ENCODE measurements around the gene KIF20B.
A peak's percentile ranks its signal among the peaks of the same experiment; 100 is the strongest.

Gene KIF20B, protein sequence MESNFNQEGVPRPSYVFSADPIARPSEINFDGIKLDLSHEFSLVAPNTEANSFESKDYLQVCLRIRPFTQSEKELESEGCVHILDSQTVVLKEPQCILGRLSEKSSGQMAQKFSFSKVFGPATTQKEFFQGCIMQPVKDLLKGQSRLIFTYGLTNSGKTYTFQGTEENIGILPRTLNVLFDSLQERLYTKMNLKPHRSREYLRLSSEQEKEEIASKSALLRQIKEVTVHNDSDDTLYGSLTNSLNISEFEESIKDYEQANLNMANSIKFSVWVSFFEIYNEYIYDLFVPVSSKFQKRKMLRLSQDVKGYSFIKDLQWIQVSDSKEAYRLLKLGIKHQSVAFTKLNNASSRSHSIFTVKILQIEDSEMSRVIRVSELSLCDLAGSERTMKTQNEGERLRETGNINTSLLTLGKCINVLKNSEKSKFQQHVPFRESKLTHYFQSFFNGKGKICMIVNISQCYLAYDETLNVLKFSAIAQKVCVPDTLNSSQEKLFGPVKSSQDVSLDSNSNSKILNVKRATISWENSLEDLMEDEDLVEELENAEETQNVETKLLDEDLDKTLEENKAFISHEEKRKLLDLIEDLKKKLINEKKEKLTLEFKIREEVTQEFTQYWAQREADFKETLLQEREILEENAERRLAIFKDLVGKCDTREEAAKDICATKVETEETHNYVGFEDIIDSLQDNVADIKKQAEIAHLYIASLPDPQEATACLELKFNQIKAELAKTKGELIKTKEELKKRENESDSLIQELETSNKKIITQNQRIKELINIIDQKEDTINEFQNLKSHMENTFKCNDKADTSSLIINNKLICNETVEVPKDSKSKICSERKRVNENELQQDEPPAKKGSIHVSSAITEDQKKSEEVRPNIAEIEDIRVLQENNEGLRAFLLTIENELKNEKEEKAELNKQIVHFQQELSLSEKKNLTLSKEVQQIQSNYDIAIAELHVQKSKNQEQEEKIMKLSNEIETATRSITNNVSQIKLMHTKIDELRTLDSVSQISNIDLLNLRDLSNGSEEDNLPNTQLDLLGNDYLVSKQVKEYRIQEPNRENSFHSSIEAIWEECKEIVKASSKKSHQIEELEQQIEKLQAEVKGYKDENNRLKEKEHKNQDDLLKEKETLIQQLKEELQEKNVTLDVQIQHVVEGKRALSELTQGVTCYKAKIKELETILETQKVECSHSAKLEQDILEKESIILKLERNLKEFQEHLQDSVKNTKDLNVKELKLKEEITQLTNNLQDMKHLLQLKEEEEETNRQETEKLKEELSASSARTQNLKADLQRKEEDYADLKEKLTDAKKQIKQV (N-terminal part only)

DNA sequence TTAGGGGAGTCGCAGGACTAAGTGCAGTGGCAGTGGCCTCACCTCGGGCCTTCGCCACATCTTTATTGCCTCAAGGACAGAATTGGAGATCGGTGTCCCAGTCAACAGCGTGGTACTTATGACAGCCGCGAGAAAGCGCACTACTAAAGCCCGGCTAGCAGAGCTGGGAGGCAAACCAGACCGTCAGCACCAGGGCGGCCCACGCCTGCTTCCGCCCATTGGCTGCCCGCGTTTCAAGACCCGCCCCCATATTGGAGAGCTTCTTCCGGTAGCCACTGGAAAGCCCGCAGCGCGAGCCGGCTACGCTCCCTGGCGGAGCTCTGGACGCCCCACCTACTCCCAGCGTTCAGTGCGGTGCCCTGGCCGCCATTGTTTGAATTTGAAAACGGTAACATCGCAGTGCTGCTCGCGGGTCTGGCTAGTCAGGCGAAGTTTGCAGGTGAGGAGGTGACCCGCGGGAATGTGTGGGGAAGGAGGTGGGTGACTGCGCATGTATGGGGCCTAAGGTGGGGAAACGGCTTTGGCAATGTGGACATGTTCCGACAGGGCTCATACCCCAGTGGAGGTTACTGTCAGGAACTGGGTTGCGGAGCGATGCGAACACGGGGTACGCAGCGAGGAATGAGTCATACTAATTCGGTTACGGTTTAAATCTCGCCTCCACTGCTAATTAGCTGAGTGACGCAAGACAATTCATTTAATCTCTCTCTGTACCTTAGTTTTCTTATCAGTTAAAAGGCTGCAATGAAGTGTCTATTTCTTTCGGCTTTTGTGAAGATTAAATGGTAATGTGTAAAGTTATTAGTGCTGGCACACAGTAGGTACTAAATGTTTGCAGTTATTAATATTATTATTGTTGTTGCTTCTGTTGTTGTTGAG lies at the start of gene KIF20B:
KIF20B (plus strand) TSS at position 349 of the 879 bp plus-strand sequence. CDS start 3,705 bp downstream, outside the sequence.
- peak; percentile 84 for DNase-seq (ENCODE audit: low read depth)

DNA sequence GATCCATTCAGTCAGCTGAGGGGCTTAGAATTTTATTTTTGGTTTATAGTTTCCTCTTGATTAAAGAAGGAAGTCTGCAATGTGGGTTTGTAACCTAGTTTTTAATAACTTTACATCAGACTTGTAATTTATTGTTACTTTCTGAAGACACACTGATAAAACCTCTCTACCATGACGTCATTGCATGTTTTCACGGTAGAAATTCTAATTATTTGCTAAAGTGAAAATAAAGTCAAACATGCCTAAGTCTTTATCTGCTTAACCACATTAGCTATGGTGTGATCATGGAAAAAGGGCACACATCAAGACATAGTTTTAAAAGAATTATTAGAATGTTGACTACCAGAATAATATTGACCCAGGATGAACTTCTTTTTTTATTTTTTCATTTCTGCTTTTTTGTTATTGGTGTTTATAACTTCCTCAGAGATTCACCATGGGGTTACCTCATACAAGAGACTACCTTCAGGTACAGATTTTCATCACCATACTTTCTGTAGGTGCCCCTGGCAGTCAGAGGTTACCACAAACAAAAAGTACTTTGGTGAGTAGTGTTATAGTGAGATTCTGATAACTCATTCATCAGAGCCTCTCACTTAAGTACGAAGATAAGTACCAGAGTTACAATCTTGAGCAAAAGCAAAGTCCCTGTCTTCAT lies 49.3 kb upstream of the KIF20B start:
- DNase-seq (ENCODE audit: low read depth): no peak

DNA sequence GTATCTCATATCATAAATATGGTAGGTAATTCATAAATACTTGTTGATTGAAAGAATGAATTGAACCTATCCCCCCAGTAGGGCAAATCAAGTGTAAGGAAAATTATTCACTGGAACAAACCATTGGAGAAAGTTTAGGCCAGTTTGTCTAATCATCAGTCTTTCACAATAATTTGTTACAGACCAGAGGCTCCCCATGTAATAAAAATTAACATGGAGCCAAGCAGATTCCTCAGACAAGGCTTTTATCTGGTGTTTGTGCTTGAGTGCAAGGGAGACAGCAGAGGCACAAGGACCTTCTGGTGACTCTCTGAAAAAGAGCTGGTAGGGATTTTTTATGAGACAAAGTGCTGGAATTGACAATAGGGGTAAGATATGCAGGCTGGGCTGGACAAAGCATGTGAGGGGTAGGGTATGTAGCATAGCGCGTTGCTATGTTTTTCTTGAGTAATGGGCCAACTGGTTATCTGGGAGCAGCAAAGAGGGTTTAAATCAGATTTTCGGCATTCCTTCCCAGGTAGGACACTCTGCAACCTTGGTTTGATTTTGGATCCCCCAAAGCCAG lies 48.5 kb upstream of the KIF20B start:
- no peak for DNase-seq (ENCODE audit: low read depth)

DNA sequence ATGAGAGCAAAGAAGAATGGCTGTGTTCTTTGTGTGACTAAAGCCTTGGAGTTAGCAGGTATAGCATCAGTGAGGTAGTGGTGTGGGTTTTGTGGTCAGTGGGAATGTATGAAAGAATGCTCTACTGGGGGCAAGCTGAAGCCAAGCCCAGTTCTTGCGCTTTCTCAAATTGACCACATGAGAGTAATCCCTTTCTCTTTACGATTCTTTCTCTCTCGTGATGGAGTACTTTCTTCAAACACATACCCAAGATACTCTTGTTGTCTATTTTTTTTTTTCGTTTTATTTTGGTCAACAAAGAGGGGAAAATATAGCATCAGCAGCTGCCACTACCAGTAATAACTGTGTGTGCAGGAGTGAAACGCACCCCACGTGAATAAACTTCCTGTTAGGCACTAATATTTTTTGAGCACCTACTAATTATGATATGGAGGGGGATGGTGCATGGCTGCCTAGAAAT lies 48.0 kb upstream of the KIF20B start:
- DNase-seq (ENCODE audit: low read depth): no peak

DNA sequence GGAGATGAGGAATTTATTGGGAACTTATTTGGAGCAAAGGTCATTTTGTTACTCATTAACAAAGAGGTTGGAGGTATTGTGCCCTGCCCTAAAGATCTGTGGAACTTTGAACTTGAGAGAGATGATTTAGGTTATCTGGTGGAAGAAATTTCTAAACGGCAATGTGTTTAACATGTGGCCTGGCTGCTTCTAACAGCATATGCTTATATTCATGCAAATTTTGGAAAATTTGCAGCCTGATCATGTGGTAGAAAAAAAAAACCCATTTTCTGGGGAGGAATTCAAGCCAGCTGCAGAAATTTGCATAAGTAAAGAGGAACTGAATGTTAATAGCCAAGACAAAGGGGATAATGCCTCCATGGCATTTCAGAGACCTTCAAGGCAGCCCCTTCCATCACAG lies 45.7 kb upstream of the KIF20B start:
- DNase-seq (ENCODE audit: low read depth): no peak

DNA sequence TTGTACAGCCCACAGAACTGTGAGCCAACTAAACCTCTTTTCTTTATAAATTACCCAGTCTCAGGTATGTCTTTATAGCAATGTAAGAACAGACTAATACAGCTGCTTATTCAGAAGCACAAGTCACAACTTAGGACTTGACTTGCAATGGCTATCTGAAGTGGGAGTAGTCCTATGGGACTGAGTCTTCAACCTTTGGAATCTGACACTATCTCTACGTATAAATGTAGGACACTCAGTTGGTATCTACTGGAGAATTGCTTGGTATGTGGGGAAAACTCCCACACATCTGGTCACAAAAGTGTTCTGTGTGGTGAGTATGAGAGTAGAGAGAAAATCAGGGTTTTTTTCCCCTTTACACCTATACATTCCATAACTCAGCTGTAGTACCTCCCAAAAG lies 44.1 kb upstream of the KIF20B start:
- no peak for DNase-seq (ENCODE audit: low read depth)

DNA sequence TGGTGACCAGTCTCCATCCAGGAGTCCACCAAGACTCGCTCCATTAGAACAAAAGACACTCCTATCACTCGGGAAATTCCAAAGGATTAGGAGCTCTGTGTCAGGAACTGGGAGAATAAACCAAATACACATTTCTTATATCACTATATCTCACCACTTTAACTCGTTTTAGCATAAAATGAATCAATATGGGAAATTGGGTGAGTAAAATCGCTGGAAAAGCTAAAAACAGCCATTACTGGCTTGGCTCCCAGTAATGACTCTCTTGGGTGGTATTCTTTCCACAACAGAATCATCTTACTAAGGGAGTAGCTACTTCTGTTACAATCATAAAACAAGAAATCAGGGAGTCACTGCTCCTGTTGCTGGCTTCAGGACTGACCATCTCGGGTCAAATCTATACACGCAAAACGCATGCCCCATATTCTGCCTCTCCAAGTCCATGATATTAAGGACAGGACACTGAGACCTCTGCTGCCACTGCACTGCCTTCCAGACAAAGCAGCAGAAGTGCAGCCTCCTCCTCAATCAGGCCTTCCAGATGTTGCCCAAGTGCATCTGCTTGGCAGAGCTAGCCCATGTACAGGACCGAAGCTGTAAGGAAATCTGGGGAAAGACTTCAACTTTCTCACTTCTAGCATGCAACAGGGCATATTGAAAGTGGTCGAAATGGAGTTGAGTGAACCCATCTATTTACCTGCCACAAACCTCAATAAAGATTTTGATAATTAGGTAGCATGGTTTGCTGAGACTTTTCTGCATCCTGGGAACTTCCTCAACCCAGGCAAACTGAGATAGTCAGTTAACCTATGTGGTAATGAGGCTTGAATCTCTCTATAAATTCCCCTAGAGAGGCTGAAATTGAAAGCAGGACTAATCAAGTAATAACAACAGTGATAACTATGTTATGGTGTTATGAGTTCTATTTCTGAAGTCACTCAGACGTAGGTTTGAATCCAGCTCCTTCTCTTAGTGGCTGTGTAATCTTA lies 42.0 kb upstream of the KIF20B start:
- no peak for DNase-seq (ENCODE audit: low read depth)

DNA sequence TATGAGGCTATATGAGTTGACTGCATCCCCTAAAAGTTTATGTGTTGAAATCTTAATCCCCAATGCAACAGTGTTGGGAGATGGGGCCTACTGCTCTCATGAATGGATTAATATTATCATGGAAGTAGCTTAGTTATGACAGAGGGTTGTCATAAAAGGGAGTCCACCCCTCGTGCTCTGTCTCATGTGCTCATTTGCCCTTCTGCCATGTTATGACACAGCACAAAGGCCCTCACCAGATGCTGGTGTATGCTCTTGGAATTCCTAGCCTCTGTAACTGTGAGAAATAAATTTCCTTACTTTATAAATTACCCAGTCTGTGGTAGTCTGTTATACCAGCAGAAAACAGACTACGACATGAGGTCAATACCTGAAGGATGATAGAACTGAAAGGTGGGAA lies 38.8 kb upstream of the KIF20B start:
- DNase-seq (ENCODE audit: low read depth): no peak

DNA sequence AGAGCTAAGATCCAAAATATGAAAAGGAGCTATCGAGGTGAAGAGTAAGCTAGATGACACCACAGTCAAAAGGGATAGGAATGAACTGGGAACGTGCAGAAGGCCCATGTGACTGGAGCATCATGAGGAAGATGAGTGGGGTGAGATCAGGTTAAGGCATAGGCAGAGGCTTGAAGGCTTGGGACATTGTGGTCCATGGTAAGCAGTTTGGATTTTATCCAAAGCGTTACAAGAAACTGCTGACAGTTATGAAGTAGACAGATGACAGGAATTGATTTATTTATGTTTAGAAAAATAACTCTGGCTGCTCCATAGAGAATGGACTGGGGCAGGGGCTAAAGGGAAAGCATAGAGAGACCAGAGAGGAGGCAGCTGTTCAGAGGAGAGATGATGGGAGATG lies 38.2 kb upstream of the KIF20B start:
- DNase-seq (ENCODE audit: low read depth): no peak

DNA sequence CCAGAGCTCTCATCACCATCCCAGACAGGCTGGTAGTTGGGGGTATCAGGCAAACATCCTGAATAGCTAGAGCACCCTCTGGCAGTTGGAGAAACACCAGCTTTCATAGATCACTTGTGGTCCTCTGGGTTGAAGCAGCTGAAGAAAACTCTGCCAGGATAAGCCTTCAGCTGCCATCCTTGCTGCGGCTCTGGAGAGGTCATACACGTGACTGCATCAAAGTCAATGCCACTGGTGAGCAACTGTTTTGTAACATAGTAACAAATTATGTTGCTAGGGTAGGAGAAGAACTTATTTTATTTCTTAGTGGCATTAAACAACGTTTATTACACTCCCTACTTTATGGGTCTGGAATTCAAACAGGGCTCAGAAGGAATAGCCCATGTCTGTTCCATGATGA lies 37.2 kb upstream of the KIF20B start:
- DNase-seq (ENCODE audit: low read depth): no peak

DNA sequence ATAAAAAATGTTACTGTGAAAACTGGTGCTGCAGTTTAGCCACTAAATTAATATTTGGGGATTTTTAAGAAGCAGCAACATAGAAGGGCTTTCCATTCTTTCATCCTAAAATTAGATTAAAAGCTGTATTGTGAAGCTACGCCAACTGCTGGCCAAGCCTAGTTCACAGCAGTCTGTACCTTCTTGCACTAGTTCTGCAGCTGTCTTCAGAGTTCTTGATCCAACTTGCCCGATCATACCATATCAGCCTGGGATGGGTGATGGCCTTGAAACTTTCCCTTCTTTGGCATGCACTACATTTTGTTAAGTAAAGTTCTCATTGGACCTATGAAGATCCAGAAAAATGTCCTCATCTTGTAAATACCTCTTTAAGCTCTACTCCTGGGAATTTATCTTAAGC lies 36.1 kb upstream of the KIF20B start:
- DNase-seq (ENCODE audit: low read depth): no peak

DNA sequence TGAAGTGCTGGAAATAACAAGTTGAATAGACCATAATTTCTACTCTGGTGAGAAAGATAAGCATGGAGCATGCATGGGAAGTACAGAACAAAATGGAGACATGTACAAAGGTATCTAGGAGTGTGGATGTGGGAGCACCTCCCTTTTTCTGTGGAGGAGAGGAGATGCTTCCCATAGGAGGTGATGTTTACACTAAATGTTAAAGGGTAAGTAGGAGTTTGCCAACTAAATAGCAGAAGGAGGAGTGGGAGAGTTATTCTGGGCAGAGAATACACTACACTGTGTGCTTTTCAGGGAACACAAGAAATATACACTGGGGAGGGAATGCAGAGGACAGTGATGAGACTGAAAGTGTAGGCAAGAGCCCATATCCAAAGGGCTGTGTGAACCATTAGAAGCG lies 35.3 kb upstream of the KIF20B start:
- DNase-seq (ENCODE audit: low read depth): no peak

DNA sequence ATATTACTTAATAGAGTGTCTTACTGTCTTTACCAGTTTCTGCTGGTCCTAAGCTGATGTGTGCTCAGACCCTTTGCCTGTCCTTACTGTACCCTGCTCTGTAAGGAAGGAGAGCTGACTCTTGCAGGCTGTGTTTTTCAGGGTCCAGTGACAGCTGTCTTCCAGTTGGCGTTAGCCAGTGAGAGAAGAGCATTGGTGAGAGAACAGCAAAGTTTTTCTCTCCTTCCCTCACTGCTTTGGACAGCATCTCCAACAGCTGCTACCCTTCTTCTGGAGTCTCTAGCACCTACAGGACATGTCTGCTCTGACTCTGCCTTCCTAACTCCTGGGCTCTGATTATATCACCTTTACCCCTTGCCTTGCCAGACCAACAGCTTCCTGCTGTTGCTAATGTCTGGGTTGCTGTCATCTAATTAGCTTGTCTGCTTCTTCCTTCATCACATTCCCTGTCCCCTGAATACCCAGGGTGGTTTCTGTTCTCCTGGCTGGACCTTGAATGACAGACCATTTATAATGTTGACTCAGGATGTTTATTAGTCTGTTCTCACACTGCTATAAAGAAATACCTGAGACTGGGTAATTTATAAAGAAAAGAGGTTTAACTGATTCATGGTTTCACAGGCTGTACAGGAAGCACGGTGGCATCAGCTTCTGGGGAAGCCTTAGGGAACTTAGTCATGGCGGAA lies 32.9 kb upstream of the KIF20B start:
- DNase-seq (ENCODE audit: low read depth): no peak

DNA sequence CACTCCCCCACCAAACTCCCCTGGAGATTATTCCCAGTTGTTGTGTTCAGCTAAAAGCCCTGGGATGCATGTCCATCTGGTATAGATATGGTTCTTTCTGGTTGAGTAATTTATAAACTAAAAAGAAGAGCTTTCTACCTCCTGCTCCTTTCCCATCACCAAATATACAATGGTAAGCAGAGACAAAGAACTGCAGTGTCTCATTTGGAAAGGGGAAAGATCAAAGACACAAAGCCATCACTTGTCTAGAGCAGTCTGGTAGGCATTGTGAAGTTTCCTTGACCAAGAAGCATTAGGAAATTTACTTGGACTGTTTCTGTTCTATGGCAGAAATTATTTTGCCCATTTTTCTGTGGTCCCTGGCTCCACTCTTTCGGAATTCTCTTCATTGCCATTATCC lies 31.4 kb upstream of the KIF20B start:
- DNase-seq (ENCODE audit: low read depth): no peak

DNA sequence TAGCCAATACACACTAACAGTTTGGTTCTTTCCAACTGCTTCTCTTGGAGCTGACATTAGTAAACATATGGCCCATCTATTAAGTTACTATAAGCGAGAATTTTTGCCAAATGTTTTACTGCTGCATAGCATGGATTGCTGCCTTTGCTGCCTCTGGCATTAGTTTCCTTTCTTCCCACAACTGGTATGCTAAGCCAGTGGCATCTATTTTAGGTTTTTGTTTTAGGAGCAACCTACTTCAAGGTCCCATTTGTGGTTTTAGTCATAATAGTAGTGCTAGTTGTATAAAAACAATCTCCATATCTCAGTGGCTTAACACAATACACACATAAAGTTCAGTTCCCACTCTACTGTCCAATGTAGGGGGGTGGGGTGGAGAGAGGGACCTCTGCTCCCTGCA lies 30.5 kb upstream of the KIF20B start:
- no peak for DNase-seq (ENCODE audit: low read depth)

DNA sequence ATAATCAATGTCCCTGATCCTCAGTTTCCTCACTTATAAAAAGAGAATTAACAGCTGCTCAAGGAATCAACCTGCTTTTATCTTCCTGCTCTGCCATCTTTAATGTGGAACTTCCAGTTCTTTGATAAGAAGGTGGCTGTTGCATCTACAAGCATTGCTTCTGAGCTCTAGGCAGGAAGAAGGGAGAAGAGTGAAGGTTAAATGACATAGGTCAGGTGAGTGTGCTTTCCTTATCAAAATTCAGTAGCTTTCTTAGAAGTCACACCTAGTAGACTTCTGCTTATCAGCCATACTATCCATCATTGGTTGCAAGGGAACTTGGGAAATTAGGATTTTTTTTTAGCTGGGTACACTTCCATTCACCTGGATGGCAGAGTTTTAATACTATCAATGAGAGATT lies 24.0 kb upstream of the KIF20B start:
- no peak for DNase-seq (ENCODE audit: low read depth)

DNA sequence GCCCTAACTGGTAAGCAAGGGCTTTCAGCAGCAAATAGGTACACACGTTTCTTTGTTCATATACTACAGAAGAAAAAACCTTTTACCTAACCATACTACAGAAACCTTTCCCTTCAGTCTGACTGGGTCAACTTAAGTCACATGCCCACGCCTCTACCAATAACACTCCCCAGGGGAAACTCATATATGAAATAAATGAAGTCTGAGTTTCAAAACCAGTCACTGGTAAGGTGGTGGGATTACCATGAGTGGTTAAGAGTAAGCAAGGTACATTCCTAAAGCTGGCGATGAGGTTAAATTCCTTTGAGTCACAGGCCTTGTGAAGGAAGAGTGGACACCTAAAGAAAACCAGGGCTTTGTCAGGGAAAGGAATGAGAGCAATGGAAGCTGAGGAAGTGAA lies 21.4 kb upstream of the KIF20B start:
- no peak for DNase-seq (ENCODE audit: low read depth)

DNA sequence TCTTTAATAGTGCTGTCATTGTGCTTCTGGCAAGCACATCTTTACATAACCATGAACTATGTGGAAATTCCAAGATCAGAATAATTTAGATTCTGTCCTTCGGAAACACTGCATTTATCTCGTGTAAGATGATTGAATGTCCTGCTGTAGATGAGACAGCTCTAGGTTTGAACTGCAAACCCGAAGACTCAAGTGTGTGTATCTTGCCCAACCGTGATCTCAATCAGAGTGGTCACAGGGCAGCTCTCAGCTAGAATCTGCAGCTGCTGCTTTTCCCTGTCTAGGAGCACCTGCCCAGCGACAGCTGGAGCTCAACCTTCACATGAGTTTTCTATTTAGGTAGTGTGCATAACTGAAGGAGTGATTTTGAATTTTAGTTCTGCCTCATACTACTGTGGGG lies 17.5 kb upstream of the KIF20B start:
- DNase-seq (ENCODE audit: low read depth): no peak

DNA sequence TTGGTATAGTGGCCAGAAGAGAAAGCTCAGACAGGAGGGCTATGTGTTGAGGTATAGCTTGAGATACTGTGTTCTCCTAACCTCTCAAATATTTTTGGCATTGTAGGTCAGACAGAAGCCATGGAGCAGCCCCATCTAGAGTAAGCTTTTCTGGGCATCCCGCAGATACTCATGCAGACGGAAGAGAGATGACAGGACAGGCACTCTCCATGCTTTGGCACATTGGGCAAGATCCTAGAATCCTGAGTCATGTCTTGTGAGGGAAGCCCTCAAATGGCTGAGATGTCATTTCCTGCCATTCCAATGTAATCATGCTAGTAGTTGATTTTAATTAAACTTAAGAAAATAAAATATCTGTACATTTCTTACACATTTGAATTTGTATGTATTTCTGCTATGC lies 16.8 kb upstream of the KIF20B start:
- DNase-seq (ENCODE audit: low read depth): no peak
